Stimulated activated CD8-positive, alpha-beta memory T cell treated with anti-CD3 and anti-CD28 coated beads, Interleukin-15, amount 100 ng/mL, for 4 hours (primary cell): ENCODE measurements around the gene FXYD4.
A peak's percentile ranks its signal among the peaks of the same experiment; 100 is the strongest.
"Not testable (repeated sequence)": the region's sequence is repeated elsewhere in the genome, so short reads cannot be mapped to it uniquely, and the experiment has no call there.

Experiments
- DNase-seq, 2 donors: peaks; one replicate each; pipeline ENCODE4 v3.0.0-alpha.2; 2020; ENCODE audit warnings: low read depth in 2 of 2

FXYD4 gene

GRCh38 chr10:43419997-43420368 lies 48.5 kb downstream of the FXYD4 start:
- no peak for DNase-seq

GRCh38 chr10:43420369-43421200 lies 49.1 kb downstream of the FXYD4 start:
- DNase-seq: peak; percentile 68 to 74

DNA sequence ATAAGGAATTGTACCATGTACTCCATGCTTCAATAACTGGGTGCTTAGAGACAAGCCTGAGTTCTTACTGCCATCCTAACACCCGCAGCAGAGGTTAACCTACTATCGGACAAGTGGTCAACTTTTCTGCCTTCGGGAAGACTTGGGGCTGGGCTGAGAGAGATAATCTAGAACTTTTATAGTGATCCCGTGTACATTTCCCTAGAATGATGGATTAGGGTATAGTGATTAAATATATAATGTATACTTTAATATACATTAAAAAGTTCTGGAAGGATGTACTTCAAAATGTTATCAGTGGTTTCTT lies 49.7 kb downstream of the FXYD4 start:
- DNase-seq: no peak

DNA sequence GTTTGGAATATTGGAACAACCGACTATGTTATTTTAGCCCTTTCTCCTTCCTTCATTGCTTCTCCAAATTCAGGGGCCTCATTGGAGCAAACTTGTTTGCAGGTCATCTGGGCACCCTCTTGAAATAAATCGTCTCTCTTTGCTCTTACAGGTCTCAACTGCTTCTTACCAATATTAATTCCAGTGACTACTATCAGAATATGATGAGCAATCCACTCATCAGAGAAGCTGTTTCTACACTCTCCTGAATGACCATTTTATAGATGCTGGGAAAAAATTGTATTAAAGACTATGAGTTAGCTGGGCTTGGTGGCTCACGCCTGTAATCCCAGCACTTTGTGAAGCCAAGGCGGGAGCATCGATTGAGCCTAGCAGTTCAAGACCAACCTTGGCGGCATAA lies 50.1 kb downstream of the FXYD4 start:
- no peak for DNase-seq

DNA sequence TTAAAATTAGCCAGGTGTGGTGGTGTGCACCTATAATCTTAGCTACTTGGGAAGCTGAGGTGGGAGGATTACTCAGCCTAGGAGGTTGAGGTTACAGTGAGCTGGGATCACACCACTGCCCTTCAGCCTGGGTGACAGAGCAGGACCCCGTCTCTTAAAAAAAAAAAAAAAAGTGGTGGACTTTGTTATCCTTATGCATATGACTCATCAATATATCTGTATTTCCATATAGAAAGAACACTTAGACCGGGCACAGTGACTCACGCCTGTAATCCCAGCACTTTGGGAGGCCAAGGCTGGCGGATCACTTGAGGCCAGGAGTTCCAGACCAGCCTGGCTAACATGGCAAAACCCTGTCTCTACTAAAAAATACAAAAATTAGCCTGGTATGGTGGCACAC lies 50.5 kb downstream of the FXYD4 start:
- not testable (repeated sequence) for DNase-seq

DNA sequence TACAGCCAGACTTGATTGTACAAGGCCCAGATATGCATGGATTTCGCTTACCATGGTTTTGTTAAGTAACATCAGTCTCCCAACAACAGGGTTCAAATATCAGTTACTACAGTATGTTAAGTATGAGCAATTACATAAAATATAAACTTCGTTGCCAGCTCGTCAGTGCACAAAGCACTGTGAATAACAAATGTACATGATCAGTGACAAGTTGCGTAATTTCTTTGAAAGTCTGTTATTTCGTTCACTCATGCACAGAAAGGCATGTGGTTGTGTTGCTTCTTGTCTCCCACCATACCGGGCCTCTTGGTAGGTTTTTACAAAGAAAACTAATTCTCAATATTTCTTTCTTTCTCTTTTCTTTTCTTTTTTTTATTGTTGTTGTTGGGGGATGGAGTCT lies 53.0 kb downstream of the FXYD4 start:
- DNase-seq: no peak
